ENCODE measurements around the gene RITA1.

Gene RITA1

GRCh38 chr12:113226696-113227568 is 41.4 kb downstream of the RITA1 start:
- H3K9ac ChIP-seq (ENCODE audit: low read length) = no peak overlapping the region
- no peaks in the 10 kb centered on the region for H3K27me3 ChIP-seq (ENCODE audit: low read depth, low read length)
- no peak for TF ChIP-seq CTCF (IDR thresholded peaks at IDR 0.05; ENCODE audit: low read depth, low read length)
- H3K9me3 ChIP-seq (ENCODE audit: insufficient read depth, low read length) = no peaks in the 10 kb centered on the region
- H3K4me3 ChIP-seq (ENCODE audit: low read length) = no peak overlapping the region
- H4K20me1 ChIP-seq (ENCODE audit: insufficient read depth, low read length) = no peaks in the 10 kb centered on the region
- H3K79me2 ChIP-seq (ENCODE audit: low read length) = peaks cover 21% of the 10 kb centered on the region
- H2AFZ ChIP-seq (ENCODE audit: low read depth, low read length) = no peak overlapping the region
- peaks cover 58% of the 10 kb centered on the region for H3K4me1 ChIP-seq (ENCODE audit: low read length)
- peaks cover 42% of the 10 kb centered on the region for H3K36me3 ChIP-seq (replicated peaks; ENCODE audit: low read depth, low read length)
- H3K4me2 ChIP-seq (ENCODE audit: low read length) = no peak overlapping the region
- no peak overlapping the region for H3K27ac ChIP-seq (ENCODE audit: low read length)

GRCh38 chr12:113227686-113228391 is 42.3 kb downstream of the RITA1 start:
- no peaks in the 10 kb centered on the region for H3K9me3 ChIP-seq (ENCODE audit: insufficient read depth, low read length)
- no peak overlapping the region for H3K27ac ChIP-seq (ENCODE audit: low read length)

DNA sequence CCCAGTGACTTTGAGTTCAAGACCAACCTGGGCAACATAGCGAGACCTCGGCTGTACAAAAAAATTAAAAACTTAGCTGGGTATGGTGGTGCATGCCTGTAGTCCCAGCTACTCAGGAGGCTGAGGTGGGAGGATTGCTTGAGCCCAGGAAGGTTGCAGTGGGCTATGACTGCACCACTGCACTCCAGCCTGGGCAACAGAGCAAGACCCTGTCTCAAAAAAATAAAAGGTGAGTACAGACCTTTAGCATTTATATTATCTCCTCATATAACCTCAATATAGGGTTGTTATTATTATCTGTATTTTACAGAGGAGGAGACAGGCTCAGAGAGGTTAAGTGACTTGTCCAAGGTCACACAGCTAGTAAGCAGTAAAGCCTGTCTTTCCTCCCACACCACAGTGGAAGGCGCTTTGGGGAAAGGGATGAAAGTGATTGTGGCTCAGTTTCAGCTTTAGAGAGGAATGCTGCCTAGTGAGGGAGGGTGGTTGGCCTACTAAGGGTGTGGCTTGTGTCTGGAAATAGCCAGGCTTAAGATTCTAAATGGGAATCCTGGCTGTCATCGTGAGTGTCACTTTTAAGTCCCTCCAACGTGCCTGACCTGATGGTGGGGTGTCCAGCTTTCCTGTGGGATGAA is 43.0 kb downstream of the RITA1 start:
- Histone ChIP-seq H3K4me1 (ENCODE audit: low read length) (peaks cover 62% of the 10 kb centered on the region), H2AFZ (ENCODE audit: low read depth, low read length) (no peak overlapping the region), H3K27ac (ENCODE audit: low read length) (peak overlapping the region; percentile 90), H4K20me1 (ENCODE audit: insufficient read depth, low read length) (no peaks in the 10 kb centered on the region), H3K4me2 (ENCODE audit: low read length) (peak overlapping the region; percentile 45), H3K9ac (ENCODE audit: low read length) (peak overlapping the region; percentile 38; the same call in 1 of the 2 replicates), H3K79me2 (ENCODE audit: low read length) (peaks cover 7% of the 10 kb centered on the region; the same call in 1 of the 2 replicates), H3K27me3 (ENCODE audit: low read depth, low read length) (no peaks in the 10 kb centered on the region), H3K4me3 (ENCODE audit: low read length) (0 out of 2 replicates have a peak overlapping the region, but pooled peaks have one; percentile 13), H3K9me3 (ENCODE audit: insufficient read depth, low read length) (no peaks in the 10 kb centered on the region), H3K36me3 (replicated peaks; ENCODE audit: low read depth, low read length) (peaks cover 50% of the 10 kb centered on the region)
- no peak for TF ChIP-seq CTCF (IDR thresholded peaks at IDR 0.05; ENCODE audit: low read depth, low read length)
- no peak for TF ChIP-seq EZH2phosphoT487 (IDR thresholded peaks at IDR 0.05; ENCODE audit: low read depth)

More at GRCh38 chr12:113227686-113228391, 42.3 kb downstream of the RITA1 start:
- Histone ChIP-seq H3K4me2 (ENCODE audit: low read length) (no peak overlapping the region), H4K20me1 (ENCODE audit: insufficient read depth, low read length) (no peaks in the 10 kb centered on the region), H3K36me3 (replicated peaks; ENCODE audit: low read depth, low read length) (peaks cover 50% of the 10 kb centered on the region), H2AFZ (ENCODE audit: low read depth, low read length) (no peak overlapping the region), H3K79me2 (ENCODE audit: low read length) (peaks cover 12% of the 10 kb centered on the region; the same call in 1 of the 2 replicates), H3K4me3 (ENCODE audit: low read length) (no peak overlapping the region), H3K9ac (ENCODE audit: low read length) (no peak overlapping the region), H3K27me3 (ENCODE audit: low read depth, low read length) (no peaks in the 10 kb centered on the region), H3K4me1 (ENCODE audit: low read length) (peaks cover 60% of the 10 kb centered on the region)
- TF ChIP-seq CTCF (IDR thresholded peaks at IDR 0.05; ENCODE audit: low read depth, low read length) (no peak), EZH2phosphoT487 (IDR thresholded peaks at IDR 0.05; ENCODE audit: low read depth) (no peak)

Data from OCI-LY3 (cell line).